Measurements from ENCODE around the gene ADGB.

DNA sequence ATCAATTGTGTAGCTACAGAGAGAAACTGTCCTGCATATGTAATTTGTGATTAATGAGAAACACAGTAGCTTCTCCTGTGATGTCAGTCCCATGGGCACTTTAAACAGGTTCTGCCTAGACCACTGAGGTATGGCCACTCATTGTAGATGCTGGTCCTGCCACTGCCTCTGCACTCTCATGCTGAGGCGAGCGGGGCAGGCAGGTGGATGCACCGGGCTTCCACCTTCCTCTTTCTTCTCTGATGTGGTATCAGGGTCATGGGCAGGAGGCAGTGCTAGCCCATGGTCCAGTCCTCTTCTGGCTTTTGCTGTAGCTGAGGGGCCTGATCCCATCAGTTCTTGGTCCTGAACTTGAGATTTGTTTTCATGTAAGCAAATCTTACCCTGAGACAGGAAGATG, 58.7 kb downstream of the ADGB start:
- TF ChIP-seq, protein P1, sequence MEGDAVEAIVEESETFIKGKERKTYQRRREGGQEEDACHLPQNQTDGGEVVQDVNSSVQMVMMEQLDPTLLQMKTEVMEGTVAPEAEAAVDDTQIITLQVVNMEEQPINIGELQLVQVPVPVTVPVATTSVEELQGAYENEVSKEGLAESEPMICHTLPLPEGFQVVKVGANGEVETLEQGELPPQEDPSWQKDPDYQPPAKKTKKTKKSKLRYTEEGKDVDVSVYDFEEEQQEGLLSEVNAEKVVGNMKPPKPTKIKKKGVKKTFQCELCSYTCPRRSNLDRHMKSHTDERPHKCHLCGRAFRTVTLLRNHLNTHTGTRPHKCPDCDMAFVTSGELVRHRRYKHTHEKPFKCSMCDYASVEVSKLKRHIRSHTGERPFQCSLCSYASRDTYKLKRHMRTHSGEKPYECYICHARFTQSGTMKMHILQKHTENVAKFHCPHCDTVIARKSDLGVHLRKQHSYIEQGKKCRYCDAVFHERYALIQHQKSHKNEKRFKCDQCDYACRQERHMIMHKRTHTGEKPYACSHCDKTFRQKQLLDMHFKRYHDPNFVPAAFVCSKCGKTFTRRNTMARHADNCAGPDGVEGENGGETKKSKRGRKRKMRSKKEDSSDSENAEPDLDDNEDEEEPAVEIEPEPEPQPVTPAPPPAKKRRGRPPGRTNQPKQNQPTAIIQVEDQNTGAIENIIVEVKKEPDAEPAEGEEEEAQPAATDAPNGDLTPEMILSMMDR (IDR thresholded peaks at IDR 0.05; ENCODE audit: low read depth, low read length) = no peak
- no peak for TF ChIP-seq POLR2A (IDR thresholded peaks at IDR 0.05; ENCODE audit: extremely low read depth, insufficient read length)
- TF ChIP-seq, protein P2, sequence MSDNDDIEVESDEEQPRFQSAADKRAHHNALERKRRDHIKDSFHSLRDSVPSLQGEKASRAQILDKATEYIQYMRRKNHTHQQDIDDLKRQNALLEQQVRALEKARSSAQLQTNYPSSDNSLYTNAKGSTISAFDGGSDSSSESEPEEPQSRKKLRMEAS (IDR thresholded peaks at IDR 0.05; ENCODE audit: low read depth, low read length) = no peak
- no peak for TF ChIP-seq MYC (IDR thresholded peaks at IDR 0.05; ENCODE audit: low read depth, low read length)
